ENCODE data around the gene ADGRE2. TPM values are rescaled to one million over a fixed set of nuclear protein-coding genes. Genes with fewer than 3 reads are reported as not detected.
"Not testable (repeated sequence)": the region's sequence is repeated elsewhere in the genome, so short reads cannot be mapped to it uniquely, and the experiment has no call there.

The ADGRE2 gene
- total RNA-seq, 1 donor from 2014 or later: 0.12 TPM

DNA sequence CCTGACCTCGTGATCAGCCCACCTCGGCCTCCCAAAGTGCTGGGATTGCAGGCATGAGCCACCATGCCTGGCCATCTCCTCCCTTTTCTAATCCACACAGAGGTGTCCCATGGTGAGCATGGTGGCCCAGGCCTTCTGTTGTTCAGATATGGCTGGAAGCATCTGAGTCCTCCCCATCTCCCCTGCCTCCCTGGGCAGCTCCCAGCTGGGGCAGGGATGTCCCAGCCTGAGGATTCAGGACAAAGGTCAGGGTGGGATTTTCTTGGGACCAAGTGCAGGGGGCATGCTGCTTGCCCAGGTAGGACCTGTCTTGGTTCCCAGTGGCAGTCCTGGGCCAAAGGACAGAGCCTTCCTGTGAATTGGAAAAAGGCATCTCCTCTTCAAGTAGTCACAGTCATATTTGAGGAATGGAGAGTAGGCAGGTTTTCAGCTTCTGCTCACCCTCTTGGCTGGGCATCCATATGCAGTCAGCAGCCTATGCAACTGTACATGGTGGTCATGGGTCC, 10.8 kb downstream of the ADGRE2 start:
- TF ChIP-seq, protein P1, sequence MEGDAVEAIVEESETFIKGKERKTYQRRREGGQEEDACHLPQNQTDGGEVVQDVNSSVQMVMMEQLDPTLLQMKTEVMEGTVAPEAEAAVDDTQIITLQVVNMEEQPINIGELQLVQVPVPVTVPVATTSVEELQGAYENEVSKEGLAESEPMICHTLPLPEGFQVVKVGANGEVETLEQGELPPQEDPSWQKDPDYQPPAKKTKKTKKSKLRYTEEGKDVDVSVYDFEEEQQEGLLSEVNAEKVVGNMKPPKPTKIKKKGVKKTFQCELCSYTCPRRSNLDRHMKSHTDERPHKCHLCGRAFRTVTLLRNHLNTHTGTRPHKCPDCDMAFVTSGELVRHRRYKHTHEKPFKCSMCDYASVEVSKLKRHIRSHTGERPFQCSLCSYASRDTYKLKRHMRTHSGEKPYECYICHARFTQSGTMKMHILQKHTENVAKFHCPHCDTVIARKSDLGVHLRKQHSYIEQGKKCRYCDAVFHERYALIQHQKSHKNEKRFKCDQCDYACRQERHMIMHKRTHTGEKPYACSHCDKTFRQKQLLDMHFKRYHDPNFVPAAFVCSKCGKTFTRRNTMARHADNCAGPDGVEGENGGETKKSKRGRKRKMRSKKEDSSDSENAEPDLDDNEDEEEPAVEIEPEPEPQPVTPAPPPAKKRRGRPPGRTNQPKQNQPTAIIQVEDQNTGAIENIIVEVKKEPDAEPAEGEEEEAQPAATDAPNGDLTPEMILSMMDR (conservative IDR thresholded peaks at IDR 0.05; ENCODE audit: low read depth, low read length): no peak
- H3K4me3 ChIP-seq (ENCODE audit: low read depth, low read length): no peak overlapping the region
- no peak for DNase-seq (ENCODE audit: low read depth)

DNA sequence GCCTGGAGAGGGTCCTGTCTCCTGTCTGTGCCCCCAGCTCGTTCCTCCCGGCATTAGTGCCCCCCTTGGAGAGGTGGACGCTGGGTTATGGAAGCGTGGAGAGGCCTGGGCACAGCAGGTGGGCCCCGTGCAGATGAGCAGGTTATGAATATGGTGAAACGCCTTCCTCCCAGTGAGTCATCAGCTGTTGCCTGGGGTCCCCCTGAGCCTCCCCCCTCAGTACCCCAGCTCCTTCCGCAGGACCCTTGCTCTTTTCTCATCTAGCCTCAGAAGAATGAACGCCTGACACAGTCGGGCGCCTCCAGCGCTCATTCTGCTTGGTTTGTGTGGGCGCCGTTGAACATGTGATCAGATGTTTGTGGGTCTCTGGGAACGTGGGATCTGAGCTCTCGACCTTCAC, 12.5 kb downstream of the ADGRE2 start:
- not testable (repeated sequence) for H3K4me3 ChIP-seq (ENCODE audit: low read depth, low read length); DNase-seq (ENCODE audit: low read depth)

DNA sequence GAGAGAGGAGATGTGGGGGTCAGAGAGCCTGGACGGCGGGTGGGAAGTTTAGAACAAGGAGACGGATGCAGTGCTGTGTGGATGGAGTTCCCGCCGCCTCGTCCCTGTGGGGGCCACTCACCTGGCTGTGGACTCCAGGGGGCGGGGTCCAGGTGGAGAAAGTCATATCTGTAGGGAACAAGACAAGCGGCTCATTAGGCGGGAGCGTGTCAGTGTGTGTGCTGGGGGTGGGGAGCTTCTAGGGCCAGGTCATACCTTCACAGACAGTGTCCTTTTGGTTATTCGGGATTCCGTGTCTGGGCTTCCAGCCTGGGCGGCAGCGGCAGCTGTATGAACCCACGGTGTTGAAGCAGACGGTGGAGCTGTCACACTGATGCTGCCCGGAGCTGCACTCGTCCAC, 13.0 kb downstream of the ADGRE2 start:
- not testable (repeated sequence) for DNase-seq (ENCODE audit: low read depth); H3K4me3 ChIP-seq (ENCODE audit: low read depth, low read length)

DNA sequence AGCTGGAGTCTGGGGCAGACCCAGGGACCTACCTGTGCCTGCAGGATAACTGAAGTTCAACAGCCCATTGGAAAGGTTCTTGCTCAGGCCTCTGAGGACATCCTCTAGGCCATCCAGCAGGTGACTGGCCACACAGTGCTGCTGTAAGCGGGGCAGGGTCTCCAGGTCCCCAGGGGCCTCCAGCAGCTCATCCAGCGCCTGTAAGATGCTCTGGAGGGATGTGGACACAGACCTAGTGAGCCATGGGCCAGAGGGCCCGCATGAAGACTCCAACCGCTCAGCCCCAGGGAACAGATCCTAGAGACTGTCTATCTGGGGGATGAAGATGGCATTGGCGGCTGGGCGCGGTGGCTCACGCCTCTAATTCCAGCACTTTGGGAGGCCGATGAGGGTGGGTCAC, 14.0 kb downstream of the ADGRE2 start:
- DNase-seq (ENCODE audit: low read depth): no peak
- TF ChIP-seq, protein P1 (conservative IDR thresholded peaks at IDR 0.05; ENCODE audit: low read depth, low read length): no peak
- no peak overlapping the region for H3K4me3 ChIP-seq (ENCODE audit: low read depth, low read length)

DNA sequence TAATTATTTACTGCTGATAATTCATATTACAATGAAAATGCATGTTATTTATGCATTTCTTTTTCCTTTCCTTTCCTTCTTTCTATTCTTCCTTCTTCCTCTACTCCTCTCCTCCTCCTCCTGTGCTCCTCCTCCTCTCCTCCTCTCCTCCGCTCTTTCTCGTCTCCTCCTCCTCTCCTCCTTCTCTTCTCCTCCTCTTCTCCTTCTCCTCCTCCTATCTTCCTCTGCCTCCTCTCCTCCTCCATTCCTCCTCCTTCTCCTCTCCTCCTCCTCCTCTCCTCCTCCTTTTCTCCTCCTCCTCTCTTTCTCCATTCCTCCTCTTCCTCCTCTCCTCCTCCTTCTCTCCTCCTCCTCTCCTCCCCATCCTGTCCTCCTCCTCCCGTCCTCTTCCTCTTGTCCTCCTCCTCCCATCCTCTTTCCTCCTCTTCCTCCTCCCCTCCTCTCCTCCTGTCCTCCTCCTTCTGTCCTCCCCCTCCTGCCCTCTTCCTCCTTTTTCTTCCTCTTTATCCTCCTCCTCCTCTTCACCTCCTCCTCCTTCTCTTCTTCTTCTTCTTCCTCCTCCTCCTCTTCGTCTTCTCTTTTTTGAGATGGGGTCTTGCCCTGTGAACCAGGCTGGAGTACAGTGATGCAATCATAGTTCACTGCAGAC, 14.7 kb downstream of the ADGRE2 start:
- no peak overlapping the region for H3K4me3 ChIP-seq (ENCODE audit: low read depth, low read length)
- TF ChIP-seq, protein P1 (conservative IDR thresholded peaks at IDR 0.05; ENCODE audit: low read depth, low read length): no peak
- DNase-seq (ENCODE audit: low read depth): no peak

DNA sequence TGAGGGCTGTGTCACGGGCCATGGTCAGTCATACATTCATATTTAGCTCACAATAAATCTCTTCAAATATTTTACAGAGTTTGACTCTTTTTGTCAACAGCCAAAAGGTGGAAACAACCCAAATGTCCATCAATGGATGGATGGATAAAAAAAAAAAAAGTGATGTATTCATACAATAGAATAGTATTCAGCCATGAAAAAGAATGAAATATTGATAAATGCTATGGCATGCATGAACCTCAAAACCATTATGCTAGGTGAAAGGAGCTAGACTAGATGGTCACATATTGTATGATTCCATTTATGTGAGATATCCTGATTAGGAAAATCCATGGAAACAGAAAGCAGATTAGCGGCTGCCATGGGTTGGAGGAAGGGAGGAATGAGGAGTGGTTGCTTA, 16.2 kb downstream of the ADGRE2 start:
- DNase-seq (ENCODE audit: low read depth): no peak
- no peak overlapping the region for H3K4me3 ChIP-seq (ENCODE audit: low read depth, low read length)
- TF ChIP-seq, protein P1 (conservative IDR thresholded peaks at IDR 0.05; ENCODE audit: low read depth, low read length): no peak

DNA sequence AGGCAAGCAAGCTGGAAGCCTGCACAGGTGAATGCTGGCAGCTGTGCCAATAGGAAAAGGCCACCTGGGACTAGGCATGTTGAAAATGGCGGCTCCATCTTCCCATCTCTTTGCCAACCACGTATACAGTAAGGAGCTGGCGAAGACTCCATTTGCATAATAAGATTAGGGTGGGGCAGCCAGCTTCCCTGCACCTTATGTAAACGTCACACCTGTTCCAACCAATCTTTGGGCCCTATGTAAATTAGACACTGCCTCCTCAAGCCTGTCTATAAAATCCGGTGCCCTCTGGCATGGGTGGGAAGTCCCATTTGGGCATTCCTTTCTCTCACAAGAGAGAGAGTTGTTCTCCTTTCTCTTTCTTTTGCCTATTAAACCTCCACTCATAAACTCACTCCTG, 16.8 kb downstream of the ADGRE2 start:
- no peak for DNase-seq (ENCODE audit: low read depth)
- H3K4me3 ChIP-seq (ENCODE audit: low read depth, low read length): no peak overlapping the region
- TF ChIP-seq, protein P1 (conservative IDR thresholded peaks at IDR 0.05; ENCODE audit: low read depth, low read length): no peak

DNA sequence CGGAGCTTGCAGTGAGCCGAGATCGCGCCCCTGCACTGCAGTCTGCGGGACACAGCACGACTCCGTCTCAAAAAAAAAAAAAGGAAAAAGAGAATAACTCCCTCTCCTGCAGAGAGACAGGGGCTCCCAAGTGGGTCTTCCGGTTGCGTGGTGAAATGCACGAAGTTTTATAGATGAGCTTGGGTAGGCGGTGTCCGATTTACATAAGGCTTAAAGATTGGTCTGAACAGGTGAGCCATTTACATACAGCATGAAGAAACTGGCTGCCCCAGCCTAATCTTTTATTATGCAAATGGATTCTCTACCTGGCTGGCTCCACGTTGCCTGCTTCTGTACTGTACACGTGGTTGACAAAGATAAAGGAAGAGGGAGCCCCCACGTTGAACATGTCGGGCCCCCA, 19.5 kb downstream of the ADGRE2 start:
- TF ChIP-seq, protein P1 (conservative IDR thresholded peaks at IDR 0.05; ENCODE audit: low read depth, low read length): no peak
- H3K4me3 ChIP-seq (ENCODE audit: low read depth, low read length): no peak overlapping the region
- DNase-seq (ENCODE audit: low read depth): no peak
